ENCODE results near the gene PIK3R2.

DNA sequence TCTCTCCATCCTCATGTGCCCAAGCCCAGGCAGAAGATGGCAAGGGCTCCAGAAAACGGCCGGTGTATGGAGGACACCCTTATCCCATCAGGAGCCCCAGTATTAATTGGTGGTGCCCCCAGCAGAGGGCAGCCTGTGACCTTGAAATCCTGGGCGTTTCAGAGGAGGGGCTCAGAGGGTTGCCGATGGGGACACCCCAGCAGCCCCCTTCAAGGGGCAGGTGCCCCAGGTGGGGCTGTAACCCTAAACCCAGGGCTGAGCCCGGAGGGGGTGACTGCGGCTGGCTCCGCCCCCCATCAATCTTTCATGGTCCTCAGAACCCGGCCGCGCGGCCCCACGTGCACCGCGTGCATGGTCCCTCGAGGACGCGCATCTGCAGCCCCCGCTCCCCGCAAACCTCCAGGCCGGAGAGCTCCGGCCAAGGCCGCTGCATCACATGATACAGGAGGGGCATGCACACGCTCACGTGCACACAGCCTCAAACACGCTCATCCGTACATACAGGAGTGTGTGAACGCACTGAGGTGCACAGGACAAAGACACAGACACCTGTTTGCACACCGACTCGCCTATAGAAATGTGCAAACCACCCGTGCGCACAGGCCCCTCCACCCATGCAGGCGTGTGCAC, 49.9 kb downstream of the PIK3R2 start:
- TF ChIP-seq BHLHE40 (IDR thresholded peaks at IDR 0.05; ENCODE audit: borderline replicate concordance) (no peak), L3MBTL2 (conservative IDR thresholded peaks at IDR 0.05) (peak; percentile 89), ELF4 (IDR thresholded peaks at IDR 0.05) (no peak), TARDBP (IDR thresholded peaks at IDR 0.05) (no peak), HDGF (IDR thresholded peaks at IDR 0.05; ENCODE audit: borderline replicate concordance) (no peak), NFRKB (IDR thresholded peaks at IDR 0.05) (no peak), ARNT (IDR thresholded peaks at IDR 0.05) (no peak), SUZ12 (IDR thresholded peaks at IDR 0.05) (no peak), ZNF384 (IDR thresholded peaks at IDR 0.05) (no peak), LEF1 (IDR thresholded peaks at IDR 0.05; ENCODE audit: borderline replicate concordance) (no peak)
- TF ChIP-seq, protein P1, sequence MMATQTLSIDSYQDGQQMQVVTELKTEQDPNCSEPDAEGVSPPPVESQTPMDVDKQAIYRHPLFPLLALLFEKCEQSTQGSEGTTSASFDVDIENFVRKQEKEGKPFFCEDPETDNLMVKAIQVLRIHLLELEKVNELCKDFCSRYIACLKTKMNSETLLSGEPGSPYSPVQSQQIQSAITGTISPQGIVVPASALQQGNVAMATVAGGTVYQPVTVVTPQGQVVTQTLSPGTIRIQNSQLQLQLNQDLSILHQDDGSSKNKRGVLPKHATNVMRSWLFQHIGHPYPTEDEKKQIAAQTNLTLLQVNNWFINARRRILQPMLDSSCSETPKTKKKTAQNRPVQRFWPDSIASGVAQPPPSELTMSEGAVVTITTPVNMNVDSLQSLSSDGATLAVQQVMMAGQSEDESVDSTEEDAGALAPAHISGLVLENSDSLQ (IDR thresholded peaks at IDR 0.05) = peak; percentile 41
